NCI-H2196 (cell line): Measurements from ENCODE around the gene IL22RA2.

Source experiments
- DNase-seq: peaks from one replicate; lab custom pipeline; 2025; ENCODE audit not compliant: unreplicated experiment; lab: John Stamatoyannopoulos, UW

Gene IL22RA2

DNA sequence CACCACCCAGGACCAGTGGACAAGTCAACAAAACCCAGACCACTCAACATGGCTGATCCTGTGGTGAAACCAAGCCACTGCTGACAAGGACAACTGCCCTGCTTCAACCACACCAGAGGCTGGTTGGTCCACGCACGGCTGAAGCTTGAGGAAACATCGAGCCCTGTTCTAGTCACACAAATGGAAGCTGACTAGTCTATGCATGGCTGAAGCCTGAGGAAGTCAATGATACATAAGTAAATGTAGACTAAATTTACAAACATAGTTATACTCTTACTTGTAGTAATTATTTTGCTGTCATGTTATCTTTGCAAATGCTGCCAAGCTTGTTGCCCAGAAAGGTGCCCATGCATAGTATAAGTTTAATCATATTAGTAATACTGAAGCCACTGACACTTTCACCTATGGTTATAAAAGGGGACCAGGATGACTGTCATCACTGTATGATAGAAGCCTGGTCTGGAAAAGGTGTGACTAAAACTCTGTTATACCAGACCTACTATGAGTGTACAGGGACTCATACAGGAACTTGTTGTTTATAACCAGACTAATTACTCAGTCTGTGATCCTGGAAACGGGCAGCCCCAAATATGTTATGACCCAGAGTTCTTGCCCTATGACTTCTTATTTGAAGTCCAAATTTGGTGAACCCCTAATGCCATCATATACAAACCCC lies 5.6 kb downstream of the IL22RA2 start:
- DNase-seq: no peak

- no peak for DNase-seq
These were observed 7.0 kb downstream of the IL22RA2 start for GRCh38 chr6:137166247-137167098.

DNA sequence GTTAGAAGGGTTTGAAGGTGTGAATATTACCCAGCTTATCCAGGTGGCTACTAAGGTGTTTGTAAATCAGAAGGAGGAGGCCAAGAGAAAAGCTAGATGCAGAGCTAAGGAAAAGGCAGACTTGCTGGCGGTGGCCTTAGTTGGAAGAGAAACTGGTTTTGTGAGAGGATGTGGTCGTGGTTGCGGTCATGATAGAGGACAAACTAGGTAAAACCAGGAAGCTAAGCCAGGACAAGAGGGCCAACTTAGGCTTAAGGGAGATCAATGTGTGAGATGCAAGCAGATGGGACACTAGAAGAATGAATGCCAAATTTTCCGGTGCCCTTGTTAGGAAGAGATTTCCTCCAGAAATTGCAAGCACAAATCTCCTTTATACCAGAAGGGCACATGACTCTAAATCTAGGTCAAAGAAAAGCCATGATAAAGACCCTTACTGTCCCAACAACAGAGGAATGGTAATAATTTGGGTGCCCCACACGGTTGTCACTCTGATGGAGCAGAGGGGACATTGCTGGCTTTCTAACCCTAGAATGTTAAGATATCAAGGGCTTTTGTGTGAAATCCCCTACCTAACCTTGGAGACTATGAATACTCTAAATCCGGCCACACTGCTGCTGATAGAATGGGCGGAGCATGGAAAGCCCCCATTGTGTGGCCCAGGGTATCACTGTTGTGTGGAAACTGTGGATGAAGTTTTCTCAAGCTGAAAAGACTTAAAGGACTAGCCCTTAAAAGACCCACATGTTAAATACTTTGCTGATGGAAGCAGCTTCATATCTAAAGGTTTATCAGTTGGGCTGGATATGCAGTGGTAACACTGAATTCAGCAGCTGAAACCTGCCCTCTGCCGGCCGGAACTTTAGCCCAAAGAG lies 7.8 kb downstream of the IL22RA2 start:
- DNase-seq: no peak

DNA sequence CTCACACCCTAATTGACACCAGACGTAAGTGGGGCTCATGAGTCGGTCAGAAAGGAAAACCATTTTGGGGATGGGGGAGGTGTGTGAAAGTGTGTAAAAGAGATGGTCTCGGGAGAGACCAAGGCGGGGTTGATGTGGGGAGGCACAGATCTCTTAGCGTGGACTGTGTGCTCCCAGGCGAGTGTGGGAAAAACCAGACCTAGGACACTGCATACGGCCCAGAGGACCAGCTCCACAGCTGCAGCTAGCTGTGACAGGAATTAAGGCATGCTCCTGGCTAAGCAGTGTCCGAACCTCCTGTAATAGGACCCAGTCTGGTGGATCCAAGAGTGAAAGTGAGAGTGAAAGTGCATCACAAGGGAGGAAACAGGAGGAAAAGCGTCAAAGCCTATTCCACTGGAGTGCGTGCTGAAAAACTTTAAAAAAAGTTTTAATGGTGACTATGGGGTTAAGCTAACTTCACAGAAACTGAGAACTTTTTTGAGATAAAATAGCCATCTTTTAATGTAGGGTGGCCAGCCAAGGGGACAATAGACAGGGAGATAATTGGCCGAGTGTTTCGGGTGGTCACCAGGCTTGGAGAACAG lies 9.6 kb downstream of the IL22RA2 start:
- no peak for DNase-seq

- DNase-seq: no peak
These were observed 10.6 kb downstream of the IL22RA2 start for GRCh38 chr6:137162692-137163306.

GRCh38 chr6:137161949-137162348 lies 11.5 kb downstream of the IL22RA2 start:
- DNase-seq: no peak

DNA sequence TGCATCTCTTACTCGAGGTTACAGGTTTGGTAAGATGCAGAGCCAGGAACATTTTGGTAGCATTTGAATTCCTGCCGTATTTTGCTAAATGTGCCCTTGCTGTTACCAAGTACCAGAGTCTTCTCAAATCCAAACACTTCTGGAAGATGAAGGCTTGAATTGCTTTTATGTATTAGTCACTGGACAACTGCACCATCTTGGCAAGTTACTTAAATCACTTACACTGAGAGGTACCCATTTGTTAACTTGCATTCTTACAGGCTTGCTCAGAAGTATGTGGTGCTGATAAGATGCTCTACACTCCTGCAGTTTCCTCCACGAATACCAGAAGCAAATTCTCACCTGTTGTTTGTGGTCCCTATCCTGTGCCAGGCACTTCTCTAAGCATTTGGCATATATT lies 12.7 kb downstream of the IL22RA2 start:
- no peak for DNase-seq

GRCh38 chr6:137159912-137160311 lies 13.5 kb downstream of the IL22RA2 start:
- DNase-seq: no peak

GRCh38 chr6:137157601-137158000 lies 15.8 kb downstream of the IL22RA2 start:
- peak; percentile 4 for DNase-seq

GRCh38 chr6:137156650-137157049 lies 16.8 kb downstream of the IL22RA2 start:
- DNase-seq: no peak

DNA sequence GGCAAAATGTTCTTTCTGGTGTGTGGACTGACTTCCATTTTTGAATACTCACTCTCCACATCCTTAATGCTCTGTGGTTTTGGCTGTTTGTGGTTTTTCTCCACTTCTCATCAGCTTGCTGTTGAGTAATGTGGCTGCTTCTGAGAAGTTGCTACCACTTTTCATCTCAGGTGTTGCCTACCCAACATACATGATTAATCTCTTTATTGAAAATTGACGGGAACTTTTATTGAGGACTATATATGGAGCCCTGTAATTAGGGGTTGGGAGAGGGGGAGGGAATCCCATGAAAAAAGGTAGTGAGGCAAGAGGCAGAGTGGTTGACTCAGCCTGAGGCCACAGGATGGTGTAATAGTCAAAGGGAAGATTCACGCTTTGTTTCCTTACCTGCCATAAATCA lies 17.6 kb downstream of the IL22RA2 start:
- DNase-seq: no peak

GRCh38 chr6:137150072-137150471 lies 23.4 kb downstream of the IL22RA2 start:
- no peak for DNase-seq

DNA sequence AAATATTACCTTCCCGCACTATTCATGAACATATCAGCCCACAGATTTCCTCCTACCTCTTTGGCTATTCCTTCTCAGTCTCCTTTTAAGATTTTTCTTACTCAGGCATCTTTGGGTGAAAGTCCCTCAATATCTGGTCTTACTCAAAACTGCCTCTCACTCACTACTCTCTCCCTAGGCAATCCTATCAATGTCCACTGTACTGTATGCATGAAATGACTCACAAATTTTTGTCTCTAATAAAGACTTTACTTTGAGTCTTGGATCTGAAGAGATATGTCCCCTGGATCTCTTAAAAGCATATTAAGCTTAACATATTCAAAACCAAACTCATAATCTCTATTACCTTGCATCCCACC lies 24.4 kb downstream of the IL22RA2 start:
- DNase-seq: no peak

- DNase-seq: no peak
These were observed 25.0 kb downstream of the IL22RA2 start for GRCh38 chr6:137148306-137149034.

- no peak for DNase-seq
These were observed 26.2 kb downstream of the IL22RA2 start for GRCh38 chr6:137147195-137147594.

DNA sequence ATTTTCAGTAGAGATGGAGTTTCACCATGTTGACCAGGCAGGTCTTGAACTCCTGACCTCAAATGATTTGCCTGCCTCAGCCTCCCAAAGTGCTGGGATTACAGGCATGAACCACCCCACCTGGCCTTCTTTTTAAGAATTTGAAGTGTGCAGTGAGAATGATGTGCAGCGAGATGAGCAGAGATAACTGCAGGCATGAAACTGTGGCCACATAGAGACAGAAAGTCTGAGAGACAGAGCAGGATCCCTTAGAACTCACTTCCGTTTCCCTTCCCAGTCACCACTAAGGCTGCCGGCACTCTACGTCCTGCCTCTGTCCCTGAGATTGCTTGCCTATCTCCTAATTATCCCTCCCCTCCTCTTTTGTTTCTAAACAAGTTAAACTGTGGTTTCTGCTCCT lies 27.2 kb downstream of the IL22RA2 start:
- no peak for DNase-seq

- DNase-seq: no peak
These were observed 28.0 kb downstream of the IL22RA2 start for GRCh38 chr6:137145421-137145820.

DNA sequence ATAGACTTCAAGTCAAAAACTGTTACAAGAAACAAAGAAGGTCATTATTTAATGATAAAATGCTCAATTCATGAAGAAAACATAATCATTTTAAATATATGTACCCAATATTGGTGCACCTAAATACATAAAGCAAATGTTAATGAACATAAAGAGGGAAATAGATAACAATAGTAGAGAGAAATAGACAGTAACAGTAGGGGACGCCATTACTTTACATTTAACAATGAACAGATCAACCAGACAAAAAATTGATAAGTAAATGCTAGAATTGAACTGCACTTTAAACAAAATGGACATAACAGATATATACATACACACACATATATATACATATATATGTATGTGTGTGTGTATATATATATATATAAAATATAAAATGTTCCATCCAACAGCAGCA lies 37.4 kb downstream of the IL22RA2 start:
- no peak for DNase-seq

GRCh38 chr6:137134483-137134882 lies 39.0 kb downstream of the IL22RA2 start:
- DNase-seq: no peak

- DNase-seq: no peak
These were observed 40.3 kb downstream of the IL22RA2 start for GRCh38 chr6:137133122-137133521.
